ENCODE data around the gene DYNC2LI1. TPM values are rescaled to one million over a fixed set of nuclear protein-coding genes. Genes with fewer than 3 reads are reported as not detected.

The DYNC2LI1 gene
- total and polyA plus RNA-seq, 2 donors (not counting 1 experiment from before 2014, with no cell fraction given), result 3.8 to 11.4 TPM

GRCh38 chr2:43729491-43730174 lies 44.2 kb upstream of the DYNC2LI1 start:
- no peak for ATAC-seq (ENCODE audit: low read depth)
- Histone ChIP-seq H3K36me3 (replicated peaks in 1 of 2; ENCODE audit: control extremely low read depth in 1 of 2, control insufficient read depth in 1 of 2, extremely low read depth in 1 of 2, insufficient read depth in 2 of 2, low read length in 1 of 2) (no peaks in the 10 kb centered on the region), H3K4me2 (replicated peaks; ENCODE audit: low read depth, low read length, poor library complexity, severe bottlenecking) (no peak overlapping the region), H3K4me1 (ENCODE audit: control insufficient read depth in 2 of 2, insufficient read depth in 2 of 2, low read length in 2 of 2) (no peaks in the 10 kb centered on the region), H3K27ac (ENCODE audit: low read length in 2 of 2) (no peak overlapping the region), H3K4me3 (ENCODE audit: control extremely low read depth in 1 of 5, extremely low read depth in 1 of 5, insufficient read depth in 1 of 5, low read depth in 2 of 5, low read length in 4 of 5) (no peak overlapping the region), H3K9ac (ENCODE audit: low read length) (no peak overlapping the region), H3K27me3 (replicated peaks in 1 of 4; ENCODE audit: control extremely low read depth in 1 of 4, control insufficient read depth in 3 of 4, insufficient read depth in 4 of 4, low read length in 3 of 4) (peaks cover 0 to 3% (median 1%) of the 10 kb centered on the region in 4 experiments), H4K20me1 (ENCODE audit: control insufficient read depth, insufficient read depth, low read length, poor library complexity, severe bottlenecking) (no peaks in the 10 kb centered on the region), H3K9me3 (ENCODE audit: control extremely low read depth in 1 of 3, control insufficient read depth in 2 of 3, insufficient read depth in 1 of 3, low read length in 2 of 3) (no peaks in the 10 kb centered on the region), H3K79me2 (ENCODE audit: control insufficient read depth, insufficient read depth, low read length) (no peaks in the 10 kb centered on the region), H2AFZ (ENCODE audit: insufficient read depth, low read depth, low read length, poor library complexity, severe bottlenecking) (no peak overlapping the region)
- intact Hi-C loops (cut with micrococcal nuclease), result no loop called here
- ChIA-PET POLR2A (no interaction called here), CTCF (no interaction called here)
- Mint-ChIP-seq H3K4me1 (no peaks in the 10 kb centered on the region), H3K4me3 (no peak overlapping the region), H3K27ac (no peak overlapping the region), H3K27me3 (peaks cover 35% of the 10 kb centered on the region), H3K9me3 (ENCODE audit: insufficient read depth) (no peaks in the 10 kb centered on the region)
- WGBS (ENCODE audit: insufficient coverage), result 79% methylated on average over 2 of the region's 5 CpGs
- no peak for DNase-seq
- no peak for TF ChIP-seq CTCF (IDR thresholded peaks at IDR 0.05)
- no peak for TF ChIP-seq EZH2 (IDR thresholded peaks at IDR 0.05; ENCODE audit: borderline replicate concordance, insufficient read depth, low read depth, low read length, poor library complexity, severe bottlenecking)

GRCh38 chr2:43731211-43731610 lies 42.6 kb upstream of the DYNC2LI1 start:
- Histone ChIP-seq H2AFZ (ENCODE audit: insufficient read depth, low read depth, low read length, poor library complexity, severe bottlenecking) (no peak overlapping the region), H3K27me3 (replicated peaks in 1 of 4; ENCODE audit: control extremely low read depth in 1 of 4, control insufficient read depth in 3 of 4, insufficient read depth in 4 of 4, low read length in 3 of 4) (peaks cover 0 to 3% (median 1%) of the 10 kb centered on the region in 4 experiments), H3K4me3 (ENCODE audit: control extremely low read depth in 1 of 5, extremely low read depth in 1 of 5, insufficient read depth in 1 of 5, low read depth in 2 of 5, low read length in 4 of 5) (no peak overlapping the region), H4K20me1 (ENCODE audit: control insufficient read depth, insufficient read depth, low read length, poor library complexity, severe bottlenecking) (no peaks in the 10 kb centered on the region), H3K9ac (ENCODE audit: low read length) (no peak overlapping the region), H3K4me1 (ENCODE audit: control insufficient read depth in 2 of 2, insufficient read depth in 2 of 2, low read length in 2 of 2) (no peaks in the 10 kb centered on the region), H3K79me2 (ENCODE audit: control insufficient read depth, insufficient read depth, low read length) (no peaks in the 10 kb centered on the region), H3K4me2 (replicated peaks; ENCODE audit: low read depth, low read length, poor library complexity, severe bottlenecking) (no peak overlapping the region), H3K27ac (ENCODE audit: low read length in 2 of 2) (no peak overlapping the region), H3K36me3 (replicated peaks in 1 of 2; ENCODE audit: control extremely low read depth in 1 of 2, control insufficient read depth in 1 of 2, extremely low read depth in 1 of 2, insufficient read depth in 2 of 2, low read length in 1 of 2) (no peaks in the 10 kb centered on the region), H3K9me3 (ENCODE audit: control extremely low read depth in 1 of 3, control insufficient read depth in 2 of 3, insufficient read depth in 1 of 3, low read length in 2 of 3) (no peaks in the 10 kb centered on the region)
- no peak for TF ChIP-seq CTCF (IDR thresholded peaks at IDR 0.05)
- no peak for TF ChIP-seq EZH2 (IDR thresholded peaks at IDR 0.05; ENCODE audit: borderline replicate concordance, insufficient read depth, low read depth, low read length, poor library complexity, severe bottlenecking)
- POLR2A ChIA-PET, result no interaction called here
- intact Hi-C loops (cut with micrococcal nuclease), result no loop called here
- WGBS (ENCODE audit: insufficient coverage), result no CpG with 5 or more reads among the region's 1 CpG
- H3K4me1 Mint-ChIP-seq, result no peaks in the 10 kb centered on the region
- ATAC-seq (ENCODE audit: low read depth), result no peak
- DNase-seq, result no peak
- H3K27me3 Mint-ChIP-seq, result peaks cover 28% of the 10 kb centered on the region
- H3K27ac Mint-ChIP-seq, result no peak overlapping the region
- no peak overlapping the region for H3K4me3 Mint-ChIP-seq
- no peaks in the 10 kb centered on the region for H3K9me3 Mint-ChIP-seq (ENCODE audit: insufficient read depth)
- CTCF ChIA-PET, result no interaction called here

Data from B cell (primary cell).